Left kidney (tissue), 2 donors: Measurements from ENCODE around the gene TNS3. TPM values are rescaled to one million over a fixed set of nuclear protein-coding genes. Genes with fewer than 3 reads are reported as not detected.

ENCODE experiments used
- DNase-seq: peaks from one replicate; pipeline ENCODE4 v3.0.0-alpha.2; 2013
- polyA plus RNA-seq: library from polyadenylated mRNA; unstranded; fragments of 120-200 nt; gene quantifications from one replicate; pipeline ENCODE4 v1.2.1, GENCODE V29; 2013; ENCODE audit not compliant: insufficient read length

TNS3 gene
- polyA plus RNA-seq, 1 donor, result 87.4 TPM

- DNase-seq, result no peak
Measured at GRCh38 chr7:47346377-47346914, 235.5 kb downstream of the TNS3 start.

GRCh38 chr7:47345857-47346298 lies 236.0 kb downstream of the TNS3 start:
- no peak for DNase-seq

GRCh38 chr7:47344171-47344955 lies 237.5 kb downstream of the TNS3 start:
- no peak for DNase-seq

- DNase-seq, result no peak
Measured at GRCh38 chr7:47343061-47343455, 238.9 kb downstream of the TNS3 start.

GRCh38 chr7:47342296-47343060 lies 239.4 kb downstream of the TNS3 start:
- DNase-seq, result no peak

- DNase-seq, result no peak
Measured at GRCh38 chr7:47340517-47340916, 241.4 kb downstream of the TNS3 start.

- no peak for DNase-seq
Measured at GRCh38 chr7:47338026-47338425, 243.9 kb downstream of the TNS3 start.

GRCh38 chr7:47337531-47337930 lies 244.4 kb downstream of the TNS3 start:
- DNase-seq, result no peak

GRCh38 chr7:47336472-47337425 lies 245.2 kb downstream of the TNS3 start:
- no peak for DNase-seq

- no peak for DNase-seq
Measured at GRCh38 chr7:47335557-47336471, 246.1 kb downstream of the TNS3 start.

- DNase-seq, result no peak
Measured at GRCh38 chr7:47335071-47335470, 246.8 kb downstream of the TNS3 start.

GRCh38 chr7:47333959-47334358 lies 248.0 kb downstream of the TNS3 start:
- no peak for DNase-seq

- no peak for DNase-seq
Measured at GRCh38 chr7:47333554-47333887, 248.4 kb downstream of the TNS3 start.

GRCh38 chr7:47332681-47333553 lies 249.0 kb downstream of the TNS3 start:
- DNase-seq, result no peak

- no peak for DNase-seq
Measured at GRCh38 chr7:47332213-47332612, 249.7 kb downstream of the TNS3 start.

GRCh38 chr7:47331179-47331565 lies 250.7 kb downstream of the TNS3 start:
- no peak for DNase-seq

GRCh38 chr7:47330561-47331178 lies 251.2 kb downstream of the TNS3 start:
- no peak for DNase-seq

GRCh38 chr7:47330026-47330425 lies 251.9 kb downstream of the TNS3 start:
- no peak for DNase-seq

GRCh38 chr7:47329320-47329926 lies 252.5 kb downstream of the TNS3 start:
- DNase-seq, result no peak
